GM21360 (cell line): ENCODE results near the gene UTP15.

ENCODE experiments used
- ATAC-seq: cut with Tn5 transposase; IDR thresholded peaks from one replicate; pipeline ENCODE4 v1.9.1; 2021; ENCODE audit warnings: mild to moderate bottlenecking, moderate library complexity; ENCODE audit not compliant: unreplicated experiment

The UTP15 gene

DNA sequence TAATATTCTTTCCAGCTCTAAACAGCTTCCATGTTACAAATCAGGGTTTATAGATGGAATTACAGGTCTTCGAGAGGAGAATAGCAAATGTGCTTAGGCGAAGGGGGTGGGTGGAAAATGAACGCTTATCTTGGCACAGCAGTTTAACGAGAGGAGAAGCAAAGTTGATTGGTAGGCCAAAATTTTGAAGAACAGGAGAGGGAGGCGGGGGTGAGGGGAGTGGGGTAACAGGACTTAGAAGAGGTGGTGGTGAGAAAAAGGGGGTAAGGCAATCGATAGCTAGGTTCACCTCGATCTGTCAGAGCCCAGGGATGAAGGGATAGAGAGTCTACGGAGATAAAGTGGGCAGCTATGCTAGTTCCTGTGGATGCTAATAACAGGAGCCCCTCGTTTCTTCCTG lies 868 bp upstream of the UTP15 start:
- no peak for ATAC-seq

- ATAC-seq = no peak
Measured at GRCh38 chr5:73565969-73566547, 515 bp downstream of the UTP15 start.

DNA sequence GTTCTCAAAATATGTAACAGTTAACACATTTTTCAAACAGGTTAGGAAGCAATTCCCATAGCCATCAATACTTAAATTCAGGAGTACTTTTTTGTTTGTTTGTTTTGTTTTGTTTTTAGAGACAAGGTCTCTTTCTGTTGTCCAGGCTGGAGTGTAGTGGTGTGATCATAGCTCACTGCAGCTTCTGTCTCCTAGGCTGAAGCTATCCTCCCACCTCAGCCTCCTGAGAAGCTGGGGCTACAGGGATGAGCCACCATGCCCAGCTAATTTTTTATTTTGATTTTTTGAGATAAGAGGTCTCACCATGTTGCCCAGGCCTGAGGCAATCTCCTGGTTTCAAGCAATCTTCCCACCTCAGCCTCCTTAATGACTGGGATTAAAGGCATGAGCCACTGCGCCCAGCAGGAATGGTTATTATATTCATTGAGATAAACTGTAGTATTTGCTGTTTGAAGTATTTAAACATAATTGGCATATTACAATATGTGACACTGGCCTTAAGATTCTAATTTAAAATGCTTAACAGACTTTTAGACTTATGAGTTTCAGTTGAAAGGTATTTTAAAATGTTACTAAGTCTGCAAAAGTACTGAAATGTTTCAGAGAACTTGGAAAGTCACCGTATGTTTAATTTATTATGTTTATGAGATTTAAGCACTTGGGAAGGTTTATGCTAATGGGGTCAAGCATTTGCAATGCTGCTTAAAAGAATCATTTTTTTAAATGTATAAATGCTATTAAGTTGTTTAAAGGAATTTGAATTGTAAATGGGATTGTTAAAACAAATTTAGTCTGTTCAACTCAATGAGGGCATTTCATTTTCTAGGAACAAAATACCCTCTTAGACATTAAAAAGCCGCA lies 17.0 kb downstream of the UTP15 start:
- ATAC-seq = no peak

- ATAC-seq = peak; percentile 52
Measured at GRCh38 chr5:73587923-73588322, 22.4 kb downstream of the UTP15 start.

DNA sequence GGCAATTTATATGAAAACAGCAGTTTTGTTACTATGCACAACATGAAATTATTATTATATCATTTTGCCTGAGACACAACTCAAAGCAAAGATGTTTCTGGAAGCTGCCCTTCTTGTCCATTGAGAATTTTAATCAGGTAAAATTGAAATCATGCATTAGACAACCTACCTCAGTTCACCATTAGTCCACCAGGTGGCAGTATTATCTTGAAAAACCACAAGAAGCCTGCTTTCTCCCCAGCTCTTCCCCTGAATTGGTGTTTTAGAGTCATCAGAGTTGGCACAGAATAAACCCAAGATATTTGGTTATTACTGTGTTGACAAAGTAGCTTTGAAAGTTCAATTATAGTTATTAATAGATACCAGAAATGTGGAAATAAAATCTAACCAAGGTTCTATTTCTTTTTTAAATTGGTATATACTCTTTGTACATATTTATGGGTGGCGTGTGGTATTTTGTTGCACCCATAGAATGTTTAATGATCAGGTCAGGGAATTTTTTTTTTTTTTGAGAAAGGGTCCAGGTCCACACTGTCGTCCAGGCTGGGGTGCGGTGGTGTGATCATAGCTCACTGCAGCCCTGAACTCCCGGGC lies 25.7 kb downstream of the UTP15 start:
- ATAC-seq = peak; percentile 46

GRCh38 chr5:73591698-73592501 lies 26.4 kb downstream of the UTP15 start:
- ATAC-seq = no peak

- ATAC-seq = no peak
Measured at GRCh38 chr5:73592551-73592950, 27.0 kb downstream of the UTP15 start.

DNA sequence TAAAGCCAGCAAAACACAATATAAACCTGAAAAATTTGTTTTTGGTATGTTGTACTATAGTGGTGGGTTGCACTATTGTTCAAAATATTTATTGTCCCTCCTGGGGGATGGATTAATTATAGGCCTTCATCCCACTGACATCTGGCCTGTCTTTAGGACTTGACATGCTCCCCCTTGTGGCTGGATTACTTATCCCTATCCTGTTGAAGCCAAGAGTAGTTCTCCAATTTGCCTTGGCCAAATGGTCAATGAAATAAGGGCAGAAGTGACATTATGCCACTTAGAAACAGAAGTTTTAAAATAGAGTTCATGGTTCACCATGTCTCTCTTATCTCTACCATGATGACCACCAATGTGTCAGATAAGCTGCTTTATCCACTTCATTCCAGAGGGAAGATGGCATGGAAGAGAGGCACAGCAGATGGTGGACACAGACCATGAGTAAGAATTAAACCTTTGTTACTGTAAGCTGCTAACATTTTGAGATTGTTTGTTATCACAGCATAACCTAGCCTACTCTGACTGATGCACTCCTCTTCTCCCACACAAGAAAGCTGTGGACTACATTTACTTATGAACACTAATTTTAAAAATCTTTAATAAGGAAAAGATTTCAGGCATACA lies 31.3 kb downstream of the UTP15 start:
- ATAC-seq = no peak

DNA sequence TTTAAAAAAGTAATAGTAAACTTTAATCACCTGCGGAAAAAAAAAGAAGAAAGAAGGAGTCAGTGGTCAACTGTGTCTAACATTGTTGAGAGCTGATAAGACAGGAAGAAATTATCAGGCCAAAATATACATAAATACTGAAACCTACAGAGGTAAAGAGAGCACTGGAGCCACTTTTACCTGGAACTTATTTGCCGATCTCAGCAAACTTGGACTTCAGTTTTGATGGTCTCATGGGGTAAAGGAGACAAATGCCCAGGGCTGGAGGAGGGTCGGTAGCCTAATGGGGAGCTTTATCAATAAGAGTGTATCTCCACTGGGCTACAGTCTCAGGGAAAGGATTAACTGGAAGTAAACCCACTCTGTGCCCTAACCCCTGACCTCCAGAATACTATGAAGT lies 33.8 kb downstream of the UTP15 start:
- no peak for ATAC-seq

- no peak for ATAC-seq
Measured at GRCh38 chr5:73603998-73604397, 38.5 kb downstream of the UTP15 start.

DNA sequence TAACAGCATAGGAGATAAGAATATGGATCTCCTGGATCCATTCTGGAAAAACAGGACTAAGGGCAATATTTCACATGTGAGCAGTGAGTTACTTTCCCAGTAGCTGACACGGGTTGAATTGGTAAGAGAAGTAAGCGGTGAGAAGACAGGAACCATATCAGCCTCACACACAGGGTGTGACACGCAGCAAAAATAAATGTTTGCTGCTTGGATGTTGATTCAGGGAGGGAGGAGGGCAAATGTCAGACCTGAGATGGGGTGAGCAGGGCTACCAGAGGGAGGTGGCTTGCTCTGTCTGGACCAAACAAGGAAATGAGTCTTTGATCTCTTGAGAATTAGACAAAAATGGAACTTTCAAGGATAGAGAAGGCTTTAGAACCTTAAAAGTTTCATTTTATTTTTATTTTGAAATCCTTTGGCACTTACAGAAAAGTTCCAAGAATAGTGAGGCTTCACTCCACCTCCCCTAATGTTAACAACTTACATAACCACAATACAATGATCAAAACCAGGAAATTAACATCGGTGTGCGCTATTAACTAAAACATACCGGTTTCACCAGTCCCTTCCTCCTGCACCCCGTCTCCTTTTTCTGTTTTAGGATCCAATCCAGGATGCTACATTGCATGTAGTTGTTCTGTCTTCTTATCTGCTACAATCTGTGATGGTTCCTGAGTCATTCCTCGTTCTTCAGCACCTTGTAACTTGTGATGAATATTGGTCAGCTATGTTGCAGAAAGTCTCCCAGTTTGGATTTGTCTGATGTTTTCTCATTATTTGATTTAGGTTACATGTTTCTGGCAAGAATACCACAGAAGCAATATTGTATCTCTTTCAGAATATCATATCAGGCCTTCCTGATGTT lies 39.9 kb downstream of the UTP15 start:
- no peak for ATAC-seq

DNA sequence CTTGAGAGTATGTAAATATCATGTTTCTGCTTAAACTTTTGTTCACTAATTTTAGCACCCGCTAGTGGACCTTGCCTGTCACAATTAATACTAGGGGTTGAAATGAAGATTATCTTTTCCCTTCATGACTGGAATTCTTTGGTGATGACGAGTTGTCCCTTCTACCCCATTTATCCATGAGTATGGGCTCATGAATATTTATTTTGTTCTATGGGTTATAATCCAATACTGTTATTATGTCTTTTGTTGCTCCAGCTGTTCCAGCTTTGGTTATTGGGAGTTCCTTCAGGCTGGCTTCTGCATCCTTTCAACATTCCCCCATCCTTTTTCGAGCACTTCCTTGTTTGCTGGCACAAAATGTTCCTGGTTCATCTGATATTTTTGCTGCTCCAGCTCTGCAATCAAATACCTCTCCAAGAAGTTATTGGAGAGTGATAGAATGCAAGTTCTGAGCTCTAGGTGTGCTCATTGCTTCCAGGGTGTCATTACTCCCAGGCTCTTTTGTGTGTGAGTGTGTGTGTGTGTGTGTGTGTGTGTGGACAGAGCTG lies 40.7 kb downstream of the UTP15 start:
- no peak for ATAC-seq

DNA sequence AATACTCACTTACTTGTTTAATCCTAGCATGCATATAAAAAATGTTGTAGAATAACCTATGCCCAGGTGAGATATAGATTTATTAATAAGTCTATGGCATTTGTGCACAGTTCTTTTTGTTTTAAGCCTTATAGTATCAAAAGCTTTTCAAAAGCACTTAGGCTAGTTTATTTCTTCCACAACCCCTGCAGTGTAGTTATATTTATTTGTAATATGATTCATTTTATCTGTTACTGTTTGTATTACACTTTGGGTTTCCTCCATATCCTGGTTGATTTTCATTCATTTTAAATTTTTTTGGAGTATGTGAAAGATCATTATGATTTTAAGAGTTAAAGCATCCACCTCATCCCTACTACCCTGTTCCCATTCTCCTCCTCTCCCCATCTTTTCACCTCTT lies 41.7 kb downstream of the UTP15 start:
- no peak for ATAC-seq

GRCh38 chr5:73612799-73613198 lies 47.3 kb downstream of the UTP15 start:
- ATAC-seq = no peak

- no peak for ATAC-seq
Measured at GRCh38 chr5:73615085-73615484, 49.5 kb downstream of the UTP15 start.

- ATAC-seq = no peak
Measured at GRCh38 chr5:73615947-73616346, 50.4 kb downstream of the UTP15 start.

DNA sequence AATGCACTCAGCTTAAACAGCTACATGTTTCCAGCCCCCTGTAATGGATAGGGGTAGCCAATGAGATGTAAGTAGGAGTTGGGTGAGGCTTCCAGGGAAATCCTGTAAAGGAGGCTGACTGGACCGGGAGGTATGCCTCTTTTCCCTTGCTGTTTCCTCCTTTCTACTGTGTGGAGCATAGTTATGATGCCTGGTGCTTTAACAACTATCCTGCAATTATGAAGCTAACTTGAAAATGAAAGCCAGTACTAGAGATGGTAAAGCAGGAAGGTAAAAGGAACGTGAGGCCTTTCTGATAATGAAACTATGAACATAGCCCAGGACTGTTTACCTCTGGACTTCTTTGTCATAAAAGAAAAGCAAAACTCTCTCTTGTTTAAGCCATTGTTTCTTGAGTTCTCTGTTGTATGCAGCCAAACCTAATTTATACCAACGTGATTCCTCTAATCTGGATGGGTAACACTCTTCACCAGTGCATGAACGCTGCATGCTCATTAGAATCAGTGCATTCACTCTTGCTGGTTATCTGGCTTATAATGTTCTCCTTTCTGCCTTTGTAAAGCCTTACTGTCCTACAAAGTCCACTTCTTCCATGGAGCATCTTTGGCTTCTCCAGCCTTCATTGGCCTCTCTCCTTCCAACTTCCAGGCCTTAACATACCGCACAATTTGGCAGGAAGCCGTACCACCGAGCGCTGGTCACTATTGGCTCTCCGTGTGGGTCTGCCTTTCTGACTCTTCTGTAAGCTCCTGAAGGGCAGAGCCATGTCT lies 52.2 kb downstream of the UTP15 start:
- no peak for ATAC-seq

- ATAC-seq = no peak
Measured at GRCh38 chr5:73619606-73620333, 54.2 kb downstream of the UTP15 start.
